ENCODE results near the gene PRKCB. TPM values are rescaled to one million over a fixed set of nuclear protein-coding genes. Genes with fewer than 3 reads are reported as not detected.

Gene PRKCB
- total and polyA plus RNA-seq, 2 experiments from 2014 or later: 3.7 to 16.4 TPM

DNA sequence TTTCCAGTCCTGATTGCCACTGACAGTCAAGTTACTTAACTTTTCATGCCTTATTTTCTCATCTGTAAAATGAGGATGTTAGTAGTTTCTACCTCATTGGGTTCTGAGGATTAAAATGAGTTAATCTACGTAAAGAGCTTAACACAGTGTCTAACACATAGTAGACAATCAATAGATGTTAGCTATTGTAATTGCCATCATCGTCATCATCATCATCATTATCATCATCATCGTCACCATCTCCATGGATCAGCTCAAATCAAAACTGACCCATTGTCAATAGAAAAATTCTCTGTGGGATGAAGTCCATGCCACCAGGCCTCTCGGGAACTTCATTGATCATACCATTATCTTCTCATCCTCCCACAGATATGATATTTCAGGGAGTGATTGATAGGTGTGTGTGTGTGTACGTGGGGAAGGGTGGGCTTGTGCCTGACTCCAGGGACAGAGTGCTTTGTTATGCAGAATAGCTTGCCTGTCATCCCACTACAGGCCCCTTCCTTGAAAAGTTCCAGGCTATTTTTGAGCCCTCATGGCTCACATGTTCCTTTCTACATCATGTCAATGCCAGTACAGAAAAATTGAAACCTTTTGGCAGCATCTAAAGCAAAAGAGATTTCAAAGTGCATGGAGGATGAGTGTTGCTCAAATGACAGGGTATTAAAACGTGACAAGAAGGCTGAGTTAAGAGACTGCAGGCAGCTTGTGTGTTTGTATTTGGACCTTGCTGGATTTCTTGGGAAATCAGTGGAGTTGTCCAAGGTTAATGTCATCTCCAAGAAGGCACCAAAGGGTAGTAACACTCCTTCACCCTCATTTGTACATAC, 133.9 kb downstream of the PRKCB start:
- Histone ChIP-seq H3K4me3 (no peak overlapping the region), H3K27ac (ENCODE audit: low read depth) (no peak overlapping the region), H3K9me2 (ENCODE audit: insufficient read depth) (no peaks in the 10 kb centered on the region), H3K27me3 (ENCODE audit: insufficient read depth) (no peaks in the 10 kb centered on the region), H2AFZ (no peak overlapping the region), H3F3A (replicated peaks; ENCODE audit: low read depth) (no peaks in the 10 kb centered on the region), H3K4me2 (no peak overlapping the region), H3K36me3 (ENCODE audit: insufficient read depth) (no peaks in the 10 kb centered on the region), H3K79me2 (replicated peaks; ENCODE audit: insufficient read depth) (no peaks in the 10 kb centered on the region), H4K20me1 (replicated peaks; ENCODE audit: insufficient read depth) (0 out of 2 replicates have a peak, but pooled peaks cover 5% of the 10 kb centered on the region), H3K4me1 (ENCODE audit: insufficient read depth) (peaks cover 16% of the 10 kb centered on the region; the same call in 1 of the 2 replicates)
- H3K27me3 Mint-ChIP-seq (ENCODE audit: insufficient read depth, low read depth, poor library complexity): peaks cover 7% of the 10 kb centered on the region
- peaks cover 23% of the 10 kb centered on the region for H3K4me1 Mint-ChIP-seq
- no peak overlapping the region; the same call in 1 of the 2 replicates for H3K27ac Mint-ChIP-seq
- ATAC-seq (no peak), DNase-seq (ENCODE audit: low spot score) (no peak)
- H3K4me3 Mint-ChIP-seq: no peak overlapping the region
- no peaks in the 10 kb centered on the region for H3K36me3 Mint-ChIP-seq (ENCODE audit: low read depth)
- TF ChIP-seq NANOG (IDR thresholded peaks at IDR 0.05; ENCODE audit: borderline replicate concordance): no peak
- no peak for TF ChIP-seq JUNB (IDR thresholded peaks at IDR 0.05; ENCODE audit: unreplicated experiment)
- TF ChIP-seq EZH2 (IDR thresholded peaks at IDR 0.05; ENCODE audit: low read depth, unreplicated experiment): no peak
- no peak for TF ChIP-seq EZH2phosphoT487 (IDR thresholded peaks at IDR 0.05; ENCODE audit: unreplicated experiment)
- TF ChIP-seq CREB1 (CRISPR knock-in tag; IDR thresholded peaks at IDR 0.05; ENCODE audit: low read depth): no peak
- TF ChIP-seq, protein P1, sequence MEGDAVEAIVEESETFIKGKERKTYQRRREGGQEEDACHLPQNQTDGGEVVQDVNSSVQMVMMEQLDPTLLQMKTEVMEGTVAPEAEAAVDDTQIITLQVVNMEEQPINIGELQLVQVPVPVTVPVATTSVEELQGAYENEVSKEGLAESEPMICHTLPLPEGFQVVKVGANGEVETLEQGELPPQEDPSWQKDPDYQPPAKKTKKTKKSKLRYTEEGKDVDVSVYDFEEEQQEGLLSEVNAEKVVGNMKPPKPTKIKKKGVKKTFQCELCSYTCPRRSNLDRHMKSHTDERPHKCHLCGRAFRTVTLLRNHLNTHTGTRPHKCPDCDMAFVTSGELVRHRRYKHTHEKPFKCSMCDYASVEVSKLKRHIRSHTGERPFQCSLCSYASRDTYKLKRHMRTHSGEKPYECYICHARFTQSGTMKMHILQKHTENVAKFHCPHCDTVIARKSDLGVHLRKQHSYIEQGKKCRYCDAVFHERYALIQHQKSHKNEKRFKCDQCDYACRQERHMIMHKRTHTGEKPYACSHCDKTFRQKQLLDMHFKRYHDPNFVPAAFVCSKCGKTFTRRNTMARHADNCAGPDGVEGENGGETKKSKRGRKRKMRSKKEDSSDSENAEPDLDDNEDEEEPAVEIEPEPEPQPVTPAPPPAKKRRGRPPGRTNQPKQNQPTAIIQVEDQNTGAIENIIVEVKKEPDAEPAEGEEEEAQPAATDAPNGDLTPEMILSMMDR (conservative IDR thresholded peaks at IDR 0.05; ENCODE audit: low read depth in 2 of 2): no peak
- no peak for TF ChIP-seq ZNF114 (CRISPR knock-in tag; IDR thresholded peaks at IDR 0.05)
- TF ChIP-seq POLR2AphosphoS5 (IDR thresholded peaks at IDR 0.05; ENCODE audit: low read depth): no peak
- TF ChIP-seq ZNF331 (CRISPR knock-in tag; IDR thresholded peaks at IDR 0.05; ENCODE audit: low read depth): no peak
- TF ChIP-seq STAT1 (IDR thresholded peaks at IDR 0.05; ENCODE audit: unreplicated experiment): no peak
- TF ChIP-seq ZNF462 (CRISPR knock-in tag; IDR thresholded peaks at IDR 0.05): no peak
- TF ChIP-seq, protein P2, sequence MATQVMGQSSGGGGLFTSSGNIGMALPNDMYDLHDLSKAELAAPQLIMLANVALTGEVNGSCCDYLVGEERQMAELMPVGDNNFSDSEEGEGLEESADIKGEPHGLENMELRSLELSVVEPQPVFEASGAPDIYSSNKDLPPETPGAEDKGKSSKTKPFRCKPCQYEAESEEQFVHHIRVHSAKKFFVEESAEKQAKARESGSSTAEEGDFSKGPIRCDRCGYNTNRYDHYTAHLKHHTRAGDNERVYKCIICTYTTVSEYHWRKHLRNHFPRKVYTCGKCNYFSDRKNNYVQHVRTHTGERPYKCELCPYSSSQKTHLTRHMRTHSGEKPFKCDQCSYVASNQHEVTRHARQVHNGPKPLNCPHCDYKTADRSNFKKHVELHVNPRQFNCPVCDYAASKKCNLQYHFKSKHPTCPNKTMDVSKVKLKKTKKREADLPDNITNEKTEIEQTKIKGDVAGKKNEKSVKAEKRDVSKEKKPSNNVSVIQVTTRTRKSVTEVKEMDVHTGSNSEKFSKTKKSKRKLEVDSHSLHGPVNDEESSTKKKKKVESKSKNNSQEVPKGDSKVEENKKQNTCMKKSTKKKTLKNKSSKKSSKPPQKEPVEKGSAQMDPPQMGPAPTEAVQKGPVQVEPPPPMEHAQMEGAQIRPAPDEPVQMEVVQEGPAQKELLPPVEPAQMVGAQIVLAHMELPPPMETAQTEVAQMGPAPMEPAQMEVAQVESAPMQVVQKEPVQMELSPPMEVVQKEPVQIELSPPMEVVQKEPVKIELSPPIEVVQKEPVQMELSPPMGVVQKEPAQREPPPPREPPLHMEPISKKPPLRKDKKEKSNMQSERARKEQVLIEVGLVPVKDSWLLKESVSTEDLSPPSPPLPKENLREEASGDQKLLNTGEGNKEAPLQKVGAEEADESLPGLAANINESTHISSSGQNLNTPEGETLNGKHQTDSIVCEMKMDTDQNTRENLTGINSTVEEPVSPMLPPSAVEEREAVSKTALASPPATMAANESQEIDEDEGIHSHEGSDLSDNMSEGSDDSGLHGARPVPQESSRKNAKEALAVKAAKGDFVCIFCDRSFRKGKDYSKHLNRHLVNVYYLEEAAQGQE (IDR thresholded peaks at IDR 0.05; ENCODE audit: unreplicated experiment): no peak
- no peak for TF ChIP-seq ETS1 (IDR thresholded peaks at IDR 0.05)
- H3K9me3 Mint-ChIP-seq: no peaks in the 10 kb centered on the region; the same call in 2 of the 3 replicates
